VCaP (cell line): ENCODE results near the gene RASL11B.

ENCODE experiments used
- H3K27ac ChIP-seq: fragments of 450-650 bp; 2 replicates; pipeline ENCODE4 v1.5.1; 2017
- CTCF ChIP-seq: fragments of 450-650 bp; conservative IDR thresholded peaks from 2 replicates; pipeline ENCODE4 v1.5.1; 2017; ENCODE audit warnings: mild to moderate bottlenecking, moderate library complexity

RASL11B gene

GRCh38 chr4:52860361-52860760 is 1.8 kb upstream of the RASL11B start:
- H3K27ac ChIP-seq = no peak overlapping the region
- no peak for TF ChIP-seq CTCF

- TF ChIP-seq CTCF = no peak
- peak overlapping the region; percentile 56; the same call in 1 of the 2 replicates for H3K27ac ChIP-seq
Measured at GRCh38 chr4:52861171-52861823, 820 bp upstream of the RASL11B start.

GRCh38 chr4:52862639-52863161 is 583 bp downstream of the RASL11B start:
- no peak for TF ChIP-seq CTCF
- peak overlapping the region; percentile 56; the same call in 1 of the 2 replicates for H3K27ac ChIP-seq

- H3K27ac ChIP-seq = no peak overlapping the region
- TF ChIP-seq CTCF = no peak
Measured at GRCh38 chr4:52863324-52863723, 1.2 kb downstream of the RASL11B start.

- TF ChIP-seq CTCF = no peak
- H3K27ac ChIP-seq = no peak overlapping the region
Measured at GRCh38 chr4:52864793-52865192, 2.7 kb downstream of the RASL11B start.

GRCh38 chr4:52865300-52865699 is 3.2 kb downstream of the RASL11B start:
- no peak for TF ChIP-seq CTCF
- no peak overlapping the region for H3K27ac ChIP-seq

GRCh38 chr4:52866734-52867133 is 4.6 kb downstream of the RASL11B start:
- no peak for TF ChIP-seq CTCF
- no peak overlapping the region for H3K27ac ChIP-seq
